GM21528 (cell line): ENCODE data around the gene LPXN.
A peak's percentile ranks its signal among the peaks of the same experiment; 100 is the strongest.

ENCODE experiments used
- ATAC-seq: cut with Tn5 transposase; IDR thresholded peaks from one replicate; pipeline ENCODE4 v1.9.1; 2021; ENCODE audit warnings: mild to moderate bottlenecking, moderate library complexity; ENCODE audit not compliant: unreplicated experiment, low FRiP score

LPXN gene

DNA sequence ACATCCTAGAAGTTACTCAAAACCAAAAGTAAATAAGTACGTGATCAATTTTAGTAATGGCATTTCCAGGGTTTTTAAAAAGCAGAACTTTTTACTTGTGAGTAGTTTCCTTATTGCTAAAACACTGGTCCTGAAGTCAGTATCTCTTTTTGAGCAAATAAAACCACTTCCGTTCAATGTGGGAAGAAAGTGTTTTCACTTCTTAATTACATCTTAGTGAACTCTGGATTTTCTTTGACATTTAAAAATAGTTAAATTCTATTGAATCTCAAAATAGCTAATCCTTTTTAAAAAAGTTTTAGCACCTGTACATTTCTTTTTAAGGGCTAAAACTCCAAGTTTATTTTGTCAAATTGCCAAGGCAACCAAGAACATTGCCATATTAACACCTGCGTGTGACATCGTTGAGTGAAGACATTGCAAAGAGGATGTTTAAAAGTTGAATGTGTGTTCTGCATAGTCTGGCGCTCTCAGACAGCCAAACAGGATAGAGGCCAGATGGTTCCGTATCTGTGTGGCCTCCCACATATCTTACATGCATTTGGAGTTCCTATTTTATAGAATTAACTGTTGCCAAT, 50.5 kb downstream of the LPXN start:
- ATAC-seq = peak; percentile 91

DNA sequence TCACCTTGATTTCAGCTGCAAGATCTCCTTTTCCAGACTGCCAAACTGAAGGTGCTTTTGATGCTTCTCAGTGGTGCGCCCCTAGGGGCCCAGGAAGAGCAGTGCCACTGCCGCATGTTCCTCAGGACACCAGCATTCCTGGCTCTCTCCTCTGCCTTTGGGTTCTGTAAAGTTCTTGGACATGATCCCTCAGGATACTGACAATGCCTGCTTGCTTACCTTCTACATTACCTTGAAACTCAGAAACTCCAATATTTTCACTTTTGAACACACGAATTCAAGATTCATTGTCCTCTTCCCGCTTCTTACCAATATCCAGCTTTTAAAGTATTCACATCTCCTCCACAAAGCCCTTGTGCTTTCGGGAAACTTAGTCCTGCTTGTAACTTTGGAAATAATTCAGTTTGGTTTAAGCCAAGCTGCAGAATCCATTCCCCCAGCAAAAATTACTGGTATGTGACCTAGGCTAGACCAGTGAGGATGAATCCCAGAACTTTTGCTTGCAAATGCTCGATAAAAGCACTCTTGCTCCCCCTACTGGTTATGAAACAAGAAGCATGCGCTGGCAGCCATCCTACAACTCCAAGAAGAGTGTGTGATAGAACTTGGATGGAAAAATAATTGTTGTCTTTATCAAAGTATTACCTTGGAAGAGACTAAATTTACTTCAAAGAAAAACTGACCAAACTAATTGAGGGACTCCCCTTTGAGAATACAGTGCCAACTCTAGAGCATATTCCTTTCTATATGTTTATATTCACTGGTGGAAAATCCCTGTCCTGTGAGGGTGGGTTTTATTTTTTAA, 51.2 kb downstream of the LPXN start:
- peak; percentile 52 for ATAC-seq

DNA sequence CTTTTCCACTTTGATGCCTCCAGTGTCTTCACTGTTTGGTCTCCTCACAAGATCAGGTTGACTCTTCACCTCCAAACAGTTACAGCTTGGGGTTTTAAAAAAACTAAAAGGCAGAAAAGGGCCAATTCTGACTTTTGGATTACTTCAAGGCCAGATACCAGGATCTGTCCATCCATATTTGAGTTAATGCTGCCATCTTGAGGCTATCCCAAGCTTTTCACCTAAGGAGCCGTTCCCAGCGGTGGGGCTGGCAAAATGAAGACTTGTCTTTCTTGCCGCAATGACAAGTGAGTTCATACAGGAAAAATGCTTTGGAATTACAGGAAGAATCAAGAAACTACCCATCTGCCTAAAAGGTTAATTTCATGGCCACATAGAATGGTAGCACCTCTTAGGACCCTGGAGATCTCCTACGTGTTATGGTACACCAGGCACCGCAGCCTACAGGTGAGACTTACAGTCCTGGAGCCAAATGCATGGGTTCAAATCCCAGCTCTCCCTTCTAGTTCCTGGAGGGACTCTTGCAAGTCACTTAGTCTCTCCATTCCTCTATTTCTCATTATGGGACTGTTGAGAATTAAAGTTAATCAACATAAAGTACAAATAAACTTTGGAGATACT, 61.8 kb downstream of the LPXN start:
- no peak for ATAC-seq

DNA sequence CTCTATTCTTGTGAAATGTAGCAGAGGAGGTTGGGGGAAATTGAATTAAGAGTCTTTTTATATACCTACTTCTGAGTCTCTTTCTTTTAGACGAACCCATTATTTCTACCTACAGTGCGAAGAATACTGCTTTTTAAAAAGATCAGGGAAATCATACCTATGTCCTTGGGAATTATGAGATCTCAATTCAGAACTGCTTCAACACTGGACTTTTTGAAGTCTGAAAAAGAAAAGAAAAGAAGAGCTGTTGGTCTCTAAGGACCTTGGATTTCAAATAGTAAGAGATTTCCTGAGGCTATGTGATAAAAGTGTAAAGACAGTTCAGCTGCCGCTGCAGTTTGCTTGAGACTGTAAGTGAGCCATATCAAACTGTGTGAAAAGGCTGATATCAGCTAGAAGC, 64.0 kb downstream of the LPXN start:
- no peak for ATAC-seq

DNA sequence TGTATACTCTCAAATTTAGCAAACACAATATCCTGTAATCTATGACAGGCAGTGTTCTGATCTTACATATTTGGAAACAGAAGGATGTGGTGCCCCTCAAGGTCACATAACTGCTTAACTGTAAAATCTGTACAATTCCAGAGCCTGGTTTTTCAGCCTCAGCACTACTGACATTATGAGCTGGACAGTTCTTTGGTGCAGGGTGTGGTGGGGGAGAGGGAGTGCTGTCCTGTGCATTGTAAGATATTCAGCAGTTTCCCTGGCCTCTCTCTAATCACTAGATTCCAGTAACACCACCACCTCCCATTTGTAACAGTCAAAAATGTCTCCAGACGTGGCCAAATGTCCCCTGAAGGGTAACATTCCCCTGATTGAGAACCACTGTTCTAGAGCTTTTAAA, 65.9 kb downstream of the LPXN start:
- ATAC-seq = no peak

DNA sequence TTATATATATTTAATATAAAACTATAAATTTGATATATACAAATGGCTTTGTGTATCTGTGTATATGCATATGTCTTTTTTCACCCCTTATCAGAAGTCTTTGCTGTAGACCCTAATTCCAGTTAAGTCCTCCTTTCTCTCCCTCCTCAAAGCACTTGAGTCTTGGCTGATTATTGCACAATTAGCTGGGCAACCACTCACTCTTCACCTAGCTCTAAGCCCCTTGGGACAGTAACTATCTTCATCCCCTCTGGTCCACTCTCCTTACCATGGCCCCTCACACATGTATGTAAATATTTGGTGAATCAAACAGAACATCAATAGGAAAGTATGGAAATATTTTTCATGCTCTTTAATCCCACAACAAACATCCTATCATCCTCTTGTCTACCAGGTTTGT, 66.8 kb downstream of the LPXN start:
- no peak for ATAC-seq

DNA sequence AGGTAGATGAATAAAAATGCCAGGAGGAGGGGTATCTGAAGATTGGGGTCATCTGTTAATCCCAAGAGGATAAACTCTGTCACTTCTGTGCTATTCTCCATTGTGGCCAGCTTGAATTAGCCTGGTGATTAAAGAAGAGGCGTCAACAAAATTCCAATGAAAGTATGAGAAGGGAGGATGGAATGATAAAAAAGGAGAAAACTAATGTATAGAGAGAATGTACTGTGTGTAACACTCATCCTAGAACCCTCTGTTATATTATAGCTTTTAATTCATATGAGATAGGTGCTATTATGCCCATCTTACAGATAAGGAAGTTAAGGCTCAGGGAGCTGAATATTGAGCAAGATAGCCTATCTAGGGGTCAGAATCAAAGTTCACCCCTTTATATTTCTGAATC, 67.7 kb downstream of the LPXN start, which contains the start of gene OR5B21:
Gene OR5B21 (minus strand): TSS at position 101 of the 400 bp plus-strand sequence. CDS start 0 bp downstream, at position 101.
- no peak for ATAC-seq

DNA sequence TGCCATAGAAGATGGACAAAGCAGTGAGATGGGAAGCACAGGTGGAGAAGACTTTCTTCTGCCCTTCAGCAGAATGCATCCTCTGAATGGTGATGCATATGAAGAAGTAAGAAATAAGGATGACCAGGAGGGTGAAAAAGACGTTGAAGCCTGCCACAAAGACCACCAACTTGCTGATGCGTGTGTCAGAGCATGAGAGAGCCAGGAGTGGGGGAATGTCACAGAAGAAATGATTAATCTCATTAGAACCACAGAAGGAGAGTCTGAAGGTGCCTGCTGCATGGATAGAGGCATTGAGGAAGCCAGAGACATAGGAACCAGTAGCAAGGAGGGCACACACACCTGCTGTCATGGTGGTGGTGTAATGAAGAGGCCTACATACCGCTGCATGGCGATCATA, 68.3 kb downstream of the LPXN start:
- ATAC-seq = no peak

DNA sequence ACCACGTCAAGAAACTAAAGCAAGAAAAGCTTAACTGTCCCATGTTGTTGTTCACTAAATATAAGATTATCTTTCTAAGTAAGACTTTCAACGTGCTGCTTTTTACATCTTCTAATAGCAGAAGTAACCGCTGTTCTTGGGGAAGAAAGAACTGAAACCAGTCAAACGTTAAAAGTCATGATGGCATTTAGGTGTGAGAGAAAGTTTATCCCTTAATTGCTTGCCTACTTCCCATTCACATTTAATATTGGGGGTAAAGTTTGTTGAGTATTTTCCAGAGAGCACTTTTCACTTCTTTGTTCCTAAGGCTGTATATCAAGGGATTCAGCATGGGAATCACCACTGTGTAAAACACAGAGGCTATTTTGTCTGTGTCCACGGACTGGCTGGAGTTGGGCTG, 68.7 kb downstream of the LPXN start:
- ATAC-seq = no peak

DNA sequence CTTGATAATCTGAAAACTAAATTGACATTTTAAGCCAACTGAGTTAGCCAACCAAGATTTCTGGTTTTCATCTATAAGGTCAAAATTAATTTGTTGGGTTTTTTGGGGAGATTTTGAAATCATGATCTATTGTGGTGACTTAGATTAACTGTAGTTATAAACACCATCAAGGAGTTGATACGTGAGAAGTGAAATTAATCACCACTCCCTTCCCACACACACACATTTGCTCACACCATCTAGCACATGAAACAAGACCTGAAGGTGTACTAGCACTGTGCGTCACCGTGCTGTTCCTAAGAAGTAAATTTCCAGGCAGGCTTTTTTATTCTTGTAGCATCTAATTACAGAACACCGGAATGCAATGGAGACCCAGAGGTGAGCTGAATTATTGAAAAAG, 69.8 kb downstream of the LPXN start:
- ATAC-seq = no peak

DNA sequence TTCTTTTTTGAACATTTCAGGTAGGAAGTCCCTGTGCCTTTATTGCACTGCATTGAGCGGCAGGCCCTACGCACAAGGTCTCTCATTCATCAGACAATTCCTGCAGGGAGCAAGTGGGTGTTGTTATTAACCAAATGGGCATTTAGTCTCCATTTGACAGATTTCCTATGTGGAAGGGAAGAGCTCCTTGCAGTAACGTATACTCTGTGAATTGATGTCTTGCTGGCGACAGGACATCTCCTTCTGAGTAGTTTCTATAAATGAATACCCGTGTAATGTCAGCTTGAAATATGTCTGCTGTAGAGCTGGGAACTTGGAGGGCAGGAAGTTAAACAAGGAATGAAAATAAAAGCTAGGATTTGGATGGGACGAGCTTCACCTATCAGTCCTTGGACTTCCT, 71.4 kb downstream of the LPXN start:
- ATAC-seq = no peak

DNA sequence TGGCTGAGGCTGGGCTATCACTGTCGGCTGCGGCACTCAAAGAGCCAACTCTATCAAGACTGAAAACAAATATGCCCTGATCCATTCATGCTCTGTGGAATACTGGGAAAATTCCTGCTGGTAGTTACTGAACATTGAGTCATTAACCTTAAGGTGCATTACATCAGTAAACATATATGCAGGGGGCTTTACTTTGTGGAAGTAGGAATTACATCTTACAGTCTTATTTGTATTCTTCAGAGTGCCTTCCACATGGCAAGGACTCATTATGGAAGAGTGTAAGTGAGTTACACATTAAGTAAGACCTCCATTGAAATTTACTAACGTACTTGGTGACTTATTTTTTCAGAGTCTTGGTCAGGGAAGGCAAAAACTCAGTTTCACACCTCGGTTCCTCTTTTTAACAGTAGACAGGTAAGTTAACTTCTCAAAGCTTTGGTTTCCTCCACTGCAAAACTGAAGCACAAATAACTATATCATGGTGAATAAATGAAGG, 72.2 kb downstream of the LPXN start:
- ATAC-seq = peak; percentile 93

DNA sequence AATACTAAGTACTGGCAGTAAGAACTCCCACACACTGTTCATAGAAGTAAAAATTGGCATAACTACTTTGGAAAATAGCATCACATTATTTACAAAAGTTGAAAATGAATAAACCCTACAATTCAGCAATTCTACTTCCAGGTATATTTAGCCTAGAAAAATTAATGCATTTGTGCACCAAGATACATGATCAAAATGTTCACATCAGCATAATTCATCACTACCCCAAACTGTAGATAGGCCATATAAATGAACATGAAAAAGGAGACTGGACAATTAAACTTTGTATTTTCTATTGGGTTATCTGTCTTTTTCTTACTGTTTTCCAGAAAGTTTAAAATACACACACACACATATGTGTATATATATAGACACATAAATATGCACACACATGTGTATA, 73.7 kb downstream of the LPXN start:
- ATAC-seq = no peak

DNA sequence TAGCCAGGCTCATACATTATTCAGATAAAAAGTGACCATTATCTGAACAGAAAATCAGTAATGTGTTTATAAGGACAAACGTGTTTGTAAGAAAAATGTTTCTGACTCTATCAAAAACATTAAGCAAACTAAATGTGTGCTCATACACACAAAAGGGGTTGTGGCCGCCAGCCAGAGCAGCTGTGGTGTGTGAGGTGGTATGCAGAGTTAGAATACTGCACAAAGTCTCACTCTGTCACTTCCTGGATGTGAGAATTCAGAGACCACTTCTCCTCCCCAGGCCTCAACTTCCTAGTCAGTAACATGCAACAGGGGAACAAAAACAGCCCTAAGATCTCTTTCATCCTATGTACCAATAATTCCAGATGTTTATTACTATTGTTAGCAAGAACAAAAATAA, 77.2 kb downstream of the LPXN start:
- no peak for ATAC-seq

DNA sequence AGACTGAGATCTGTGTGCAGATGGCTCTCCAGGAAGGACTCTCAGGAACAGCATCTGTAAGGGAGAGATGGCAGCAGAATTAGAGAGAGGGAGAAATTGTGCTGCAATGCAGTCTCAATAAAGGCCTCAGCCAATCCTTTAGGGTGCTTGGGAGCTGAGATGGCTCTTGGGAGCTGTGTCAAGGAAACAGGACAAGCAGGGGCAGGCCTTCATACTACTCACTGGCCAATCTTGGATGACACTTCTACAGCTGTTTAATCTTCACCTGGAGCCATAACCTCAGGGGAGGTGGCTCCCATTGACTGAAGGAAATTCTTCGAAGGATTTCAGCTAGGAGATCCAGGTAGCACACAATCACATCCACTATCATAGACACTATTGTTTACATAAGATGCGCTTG, 77.7 kb downstream of the LPXN start:
- ATAC-seq = no peak

DNA sequence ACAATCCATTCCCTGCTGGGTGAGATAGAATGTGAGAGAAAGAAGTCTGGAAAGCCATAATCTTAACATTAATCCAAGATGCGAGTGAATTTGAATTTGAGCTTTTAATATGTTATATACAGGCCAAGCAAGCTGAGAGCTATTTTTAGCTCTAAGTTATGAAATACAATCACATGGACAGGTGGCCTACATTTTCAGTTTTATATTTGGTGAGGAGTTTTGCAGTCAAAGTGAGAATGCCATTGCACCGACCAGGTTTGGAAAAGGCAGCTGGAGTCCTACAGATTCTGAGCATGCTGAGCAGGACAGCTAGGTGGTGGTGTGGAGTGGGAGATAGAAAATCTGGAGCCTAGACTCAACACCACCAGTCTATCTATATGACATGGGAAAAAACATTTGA, 79.8 kb downstream of the LPXN start:
- no peak for ATAC-seq

DNA sequence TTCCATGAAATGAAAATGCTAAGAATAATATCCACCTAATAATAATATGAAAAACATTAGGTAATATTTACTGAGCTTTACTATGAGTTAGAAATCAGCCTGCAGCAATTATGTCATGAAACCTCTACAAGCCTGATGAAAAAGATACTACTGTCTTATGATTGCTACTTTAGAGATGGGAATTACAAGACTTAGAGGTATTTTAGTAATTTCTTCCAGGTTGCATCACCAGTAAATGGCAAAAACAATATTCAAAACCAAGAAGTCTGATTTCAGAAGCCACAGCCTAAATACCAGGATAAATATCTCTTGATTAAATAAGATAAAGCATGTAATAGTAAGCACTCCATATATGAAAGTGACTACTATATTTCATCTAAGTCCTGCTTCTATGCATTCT, 81.6 kb downstream of the LPXN start:
- ATAC-seq = no peak

DNA sequence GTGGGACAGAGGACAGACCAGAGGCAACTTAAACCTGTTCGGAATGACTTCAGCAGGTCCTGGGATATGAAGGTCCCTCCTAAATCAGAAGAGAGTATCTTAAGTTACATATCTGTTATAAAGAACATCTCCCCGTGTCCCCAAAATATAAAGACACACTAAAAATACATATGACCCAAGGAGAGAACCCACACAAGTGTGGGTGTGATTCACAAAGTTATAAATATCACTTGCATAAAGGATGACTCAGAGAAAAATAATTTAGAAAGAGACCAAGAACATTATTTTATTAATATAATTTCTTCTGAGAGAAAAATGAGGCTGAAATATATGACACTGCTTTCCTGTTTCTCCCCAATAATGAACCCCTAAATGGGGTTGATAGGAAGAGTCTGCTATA, 82.0 kb downstream of the LPXN start:
- no peak for ATAC-seq

DNA sequence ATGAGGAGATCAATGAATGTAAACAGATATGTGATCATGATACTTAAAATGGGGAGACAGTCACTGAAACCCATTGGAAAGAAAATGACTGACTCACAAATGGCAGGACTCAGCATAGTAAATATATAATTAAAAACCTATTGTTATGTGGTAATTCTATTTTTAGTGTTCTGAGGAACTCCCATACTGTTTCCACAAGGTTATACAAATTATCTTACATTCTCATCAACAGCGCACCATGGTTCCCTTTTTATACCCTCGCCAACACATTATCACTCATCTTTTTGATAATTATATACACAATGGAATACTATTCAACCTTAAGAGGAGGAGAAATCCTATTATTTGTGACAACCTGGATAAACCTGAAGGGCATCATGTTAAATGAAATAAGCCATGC, 84.8 kb downstream of the LPXN start:
- ATAC-seq = no peak

DNA sequence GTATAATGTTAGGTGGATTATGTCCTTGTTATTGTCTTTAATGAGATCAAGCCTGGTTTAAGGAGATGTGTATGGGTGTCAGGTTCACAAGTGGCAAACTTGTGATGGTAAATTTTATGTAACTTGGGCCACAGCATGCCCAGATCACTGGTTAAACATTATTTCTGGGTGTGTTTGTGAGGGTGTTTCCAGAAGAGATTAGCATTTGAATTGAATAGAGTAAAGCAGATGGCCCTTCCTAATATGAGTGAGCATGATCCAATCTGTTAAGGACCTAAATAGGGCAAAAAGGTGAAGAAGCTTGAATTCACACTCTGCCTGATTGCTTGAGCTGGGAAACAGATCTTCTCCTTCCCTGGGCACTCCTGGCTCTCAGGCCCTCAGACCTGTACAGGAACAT, 88.5 kb downstream of the LPXN start:
- ATAC-seq = no peak

DNA sequence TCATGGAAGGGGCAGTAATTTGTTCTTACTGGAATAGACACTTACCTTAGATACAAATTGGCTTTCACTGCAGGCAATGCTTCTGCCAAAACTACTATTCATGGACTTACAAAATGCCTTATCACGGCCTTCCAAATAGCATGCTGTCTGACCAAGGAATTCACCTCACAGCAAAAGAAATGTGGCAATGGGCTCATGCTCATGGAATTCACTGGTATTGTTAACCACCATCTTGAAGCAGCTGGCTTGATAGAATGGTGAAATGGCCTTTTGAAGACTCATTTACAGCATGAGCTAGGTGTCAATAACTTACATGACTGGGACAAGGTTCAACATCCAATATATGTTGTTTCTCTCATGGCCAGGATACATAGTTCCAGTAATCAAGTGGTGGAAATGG, 89.7 kb downstream of the LPXN start:
- no peak for ATAC-seq
